Stomach smooth muscle (tissue), 2 donors: ENCODE results near the gene NBEAL1.
"Not testable (repeated sequence)": the region's sequence is repeated elsewhere in the genome, so short reads cannot be mapped to it uniquely, and the experiment has no call there.

ENCODE experiments used
- H3K27ac ChIP-seq: one replicate; pipeline ENCODE4 v1.7.0; 2013; ENCODE audit warnings: mild to moderate bottlenecking, low read length, inconsistent platforms
- H3K27me3 ChIP-seq, 2 donors: one replicate each; pipeline ENCODE4 v1.7.0; 2013; ENCODE audit warnings: low read length in 2 of 2; ENCODE audit not compliant: insufficient read depth in 2 of 2, control insufficient read depth in 1 of 2
- H3K36me3 ChIP-seq, 2 donors: one replicate each; pipeline ENCODE4 v1.7.0; 2013; ENCODE audit warnings: low read length in 2 of 2; ENCODE audit not compliant: control insufficient read depth in 2 of 2, insufficient read depth in 2 of 2
- H3K4me1 ChIP-seq: one replicate; pipeline ENCODE4 v1.7.0; 2013; ENCODE audit warnings: low read length; ENCODE audit not compliant: control insufficient read depth, insufficient read depth
- H3K4me3 ChIP-seq, 2 donors: one replicate each; pipeline ENCODE4 v1.7.0; 2013; ENCODE audit warnings: low read length in 2 of 2
- H3K9ac ChIP-seq, 2 donors: one replicate each; pipeline ENCODE4 v1.7.0; 2013; ENCODE audit warnings: low read length in 2 of 2, mild to moderate bottlenecking in 1 of 2
- H3K9me3 ChIP-seq, 2 donors: one replicate each; pipeline ENCODE4 v1.7.0; 2013; ENCODE audit warnings: low read length in 2 of 2; ENCODE audit not compliant: control insufficient read depth in 2 of 2
- donor health status: healthy.
- donor health status: Pancreatic carcinoma.

The NBEAL1 gene

GRCh38 chr2:203014456-203015199 lies at the start of gene NBEAL1:
NBEAL1 (plus strand) TSS chr2:203014875; CDS start chr2:203016385, 1,510 bp downstream.
- Histone ChIP-seq H3K27ac (peak within 1 kb of the TSS; percentile 91), H3K9me3 (no peaks in the 10 kb centered on the region), H3K27me3 (no peaks in the 10 kb centered on the region), H3K4me1 (no peaks in the 10 kb centered on the region), H3K36me3 (no peaks in the 10 kb centered on the region), H3K9ac (peak within 1 kb of the TSS; percentile 87 to 90), H3K4me3 (peak within 1 kb of the TSS; percentile 93 to 94)

DNA sequence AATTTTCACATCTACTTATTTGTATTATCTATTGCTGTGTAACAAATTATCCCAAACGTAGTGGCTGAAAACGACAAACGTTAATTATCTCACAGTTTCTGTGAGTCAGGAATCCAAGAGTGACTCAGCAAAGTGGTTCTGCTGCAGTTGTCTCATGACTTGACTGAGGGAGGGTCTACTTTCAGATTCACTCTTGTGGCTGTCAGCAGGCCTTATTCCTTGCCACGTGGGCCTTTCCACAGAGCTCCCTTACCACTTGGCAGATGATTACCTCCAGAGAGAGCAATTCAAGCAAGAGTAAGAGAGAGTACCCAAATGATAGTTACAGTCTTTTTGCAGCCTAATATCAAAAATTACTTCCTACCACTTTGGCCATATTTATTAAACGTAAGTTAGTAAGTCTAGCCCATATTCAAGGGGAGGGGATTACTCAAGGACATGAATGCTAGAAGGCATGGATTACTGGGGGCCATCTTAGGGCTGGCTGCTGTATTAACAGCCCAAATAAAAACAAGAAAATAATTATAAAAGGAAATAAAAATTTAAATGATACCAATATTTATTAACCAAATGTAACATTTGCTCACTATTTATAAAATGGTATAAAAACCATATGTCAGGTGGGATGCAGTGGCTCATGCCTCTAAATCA lies 48.7 kb upstream of the NBEAL1 start:
- Histone ChIP-seq H3K9me3 (no peaks in the 10 kb centered on the region), H3K4me1 (no peaks in the 10 kb centered on the region), H3K4me3 (no peak overlapping the region), H3K9ac (no peak overlapping the region), H3K27ac (no peak overlapping the region), H3K27me3 (no peaks in the 10 kb centered on the region), H3K36me3 (peaks cover 0 to 6% of the 10 kb centered on the region in 2 donors)

DNA sequence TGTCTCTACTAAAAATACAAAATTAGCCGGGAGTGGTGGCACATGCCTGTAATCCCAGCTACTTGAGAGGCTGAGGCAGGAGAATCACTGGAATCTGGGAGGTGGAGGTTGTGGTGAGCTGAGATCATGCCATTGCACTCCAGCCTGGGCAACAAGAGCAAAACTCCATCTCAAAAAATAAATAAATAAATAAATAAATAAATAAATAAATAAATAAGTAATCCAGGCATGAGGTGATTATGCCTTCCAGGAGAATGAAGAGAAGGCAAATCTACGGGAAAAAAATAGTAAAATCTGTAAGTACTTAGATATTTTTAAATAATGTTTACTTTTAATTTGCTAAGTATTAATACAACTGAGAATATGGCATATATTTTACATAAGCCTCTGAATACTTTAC lies 45.3 kb upstream of the NBEAL1 start:
- H3K4me3 ChIP-seq, H3K9ac ChIP-seq, H3K36me3 ChIP-seq, H3K9me3 ChIP-seq, H3K27ac ChIP-seq, H3K27me3 ChIP-seq, H3K4me1 ChIP-seq: not testable (repeated sequence)

- H3K27me3 ChIP-seq, result no peaks in the 10 kb centered on the region
- H3K4me1 ChIP-seq, result no peaks in the 10 kb centered on the region
- no peak overlapping the region for H3K9ac ChIP-seq
- peaks cover 5 to 6% of the 10 kb centered on the region in 2 donors for H3K36me3 ChIP-seq
- no peak overlapping the region for H3K4me3 ChIP-seq
- no peak overlapping the region for H3K27ac ChIP-seq
- H3K9me3 ChIP-seq, result no peaks in the 10 kb centered on the region
These were observed 37.9 kb upstream of the NBEAL1 start for GRCh38 chr2:202976809-202977208.

- no peak overlapping the region for H3K9ac ChIP-seq
- H3K27me3 ChIP-seq, result no peaks in the 10 kb centered on the region
- H3K4me3 ChIP-seq, result no peak overlapping the region
- H3K36me3 ChIP-seq, result peaks cover 2 to 6% of the 10 kb centered on the region in 2 donors
- H3K4me1 ChIP-seq, result no peaks in the 10 kb centered on the region
- H3K27ac ChIP-seq, result no peak overlapping the region
- no peaks in the 10 kb centered on the region for H3K9me3 ChIP-seq
These were observed 31.7 kb upstream of the NBEAL1 start for GRCh38 chr2:202982779-202983491.

DNA sequence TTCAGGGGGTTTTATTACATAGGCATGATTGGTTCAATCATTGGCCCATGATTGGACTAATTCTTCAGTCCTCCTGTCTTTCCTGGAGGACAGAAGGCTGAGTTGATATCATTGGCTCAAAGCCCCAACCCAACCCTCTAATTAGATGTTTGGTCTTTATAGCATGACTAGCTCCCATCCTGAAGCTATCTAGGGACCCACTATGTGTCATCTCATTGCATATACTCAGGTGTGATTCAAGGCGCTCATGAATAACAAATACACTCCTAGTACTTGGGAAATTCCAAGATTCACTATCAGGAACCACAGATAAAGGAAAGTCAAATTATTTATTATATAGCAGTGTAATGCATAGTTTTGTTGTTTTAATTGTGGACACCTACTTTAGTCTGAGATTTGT lies 24.9 kb upstream of the NBEAL1 start:
- Histone ChIP-seq H3K9me3 (no peaks in the 10 kb centered on the region), H3K36me3 (no peaks in the 10 kb centered on the region), H3K4me1 (no peaks in the 10 kb centered on the region), H3K9ac (no peak overlapping the region), H3K27ac (no peak overlapping the region), H3K27me3 (no peaks in the 10 kb centered on the region), H3K4me3 (no peak overlapping the region)

DNA sequence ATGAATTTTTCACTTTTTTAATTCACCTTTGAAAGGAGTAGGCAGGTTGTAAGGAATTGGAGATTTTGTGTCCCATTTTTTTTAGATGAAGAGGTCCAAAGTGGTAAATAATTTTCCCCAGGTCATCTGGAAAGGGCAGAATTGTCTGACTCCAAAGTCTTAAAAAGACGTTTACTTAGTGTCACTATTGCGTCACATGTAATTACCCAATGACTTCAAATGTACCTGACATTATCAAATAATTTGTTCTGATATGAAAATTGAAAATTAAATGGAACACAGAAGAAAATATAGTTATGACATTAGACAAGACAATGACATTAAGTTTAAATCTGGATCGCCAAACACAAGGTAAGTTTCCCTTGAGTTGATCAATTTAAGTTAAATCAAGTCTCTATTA lies 24.2 kb upstream of the NBEAL1 start:
- Histone ChIP-seq H3K27me3 (no peaks in the 10 kb centered on the region), H3K36me3 (no peaks in the 10 kb centered on the region), H3K4me1 (no peaks in the 10 kb centered on the region), H3K9ac (no peak overlapping the region), H3K4me3 (no peak overlapping the region), H3K27ac (no peak overlapping the region), H3K9me3 (no peaks in the 10 kb centered on the region)

GRCh38 chr2:202997113-202997512 lies 17.6 kb upstream of the NBEAL1 start:
- H3K9me3 ChIP-seq, H3K27ac ChIP-seq, H3K9ac ChIP-seq: not testable (repeated sequence)

DNA sequence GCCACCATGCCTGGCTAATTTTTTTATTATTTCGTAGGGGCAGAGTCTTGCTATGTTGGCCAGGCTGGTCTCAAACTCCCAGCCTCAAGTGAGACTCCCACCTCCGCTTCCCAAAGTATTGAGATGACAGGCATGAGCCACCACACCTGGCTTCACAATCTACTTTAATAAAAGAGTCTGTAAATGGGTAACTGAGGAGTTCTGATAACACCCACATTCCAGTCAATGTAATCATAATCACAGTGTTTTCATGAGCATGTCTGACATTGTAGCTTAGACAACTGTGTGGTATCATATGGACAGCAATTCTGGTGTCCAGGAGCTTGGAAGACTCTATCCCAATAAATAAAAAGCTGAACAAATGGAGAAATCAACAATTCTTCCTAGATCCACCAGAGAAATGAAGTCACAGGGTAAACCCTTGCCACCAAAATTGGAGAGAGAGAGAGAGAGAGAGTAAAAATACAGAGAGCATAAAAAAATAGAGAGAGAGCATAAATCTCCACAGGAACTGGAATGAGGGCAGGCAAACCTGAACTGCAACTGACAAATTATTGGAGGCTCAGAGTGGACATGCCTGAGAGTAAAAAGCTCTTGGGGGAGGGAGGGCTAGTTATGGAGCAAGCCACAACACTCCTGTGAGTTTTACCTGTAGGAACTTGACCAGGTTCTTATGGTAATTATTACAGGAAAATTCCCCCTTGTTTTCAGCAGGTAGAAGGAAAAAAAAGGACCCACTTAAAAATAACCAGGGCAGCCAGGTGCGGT lies 12.4 kb upstream of the NBEAL1 start:
- Histone ChIP-seq H3K27me3 (no peaks in the 10 kb centered on the region), H3K27ac (no peak overlapping the region), H3K4me3 (no peak overlapping the region), H3K9me3 (peaks cover 0 to 3% of the 10 kb centered on the region in 2 donors), H3K36me3 (no peaks in the 10 kb centered on the region), H3K4me1 (no peaks in the 10 kb centered on the region), H3K9ac (no peak overlapping the region)

More at GRCh38 chr2:202997113-202997512, 17.6 kb upstream of the NBEAL1 start:
- not testable (repeated sequence) for H3K27me3 ChIP-seq, H3K36me3 ChIP-seq, H3K4me3 ChIP-seq, H3K4me1 ChIP-seq

GRCh38 chr2:203003716-203004115 lies 11.0 kb upstream of the NBEAL1 start:
- Histone ChIP-seq H3K27me3 (no peaks in the 10 kb centered on the region), H3K4me1 (no peaks in the 10 kb centered on the region), H3K9me3 (no peaks in the 10 kb centered on the region), H3K9ac (no peak overlapping the region), H3K27ac (no peak overlapping the region), H3K36me3 (no peaks in the 10 kb centered on the region), H3K4me3 (no peak overlapping the region)
